ENCODE data around the gene SERPINI2. TPM values are rescaled to one million over a fixed set of nuclear protein-coding genes. Genes with fewer than 3 reads are reported as not detected.
"Not testable (repeated sequence)": the region's sequence is repeated elsewhere in the genome, so short reads cannot be mapped to it uniquely, and the experiment has no call there.

SERPINI2 gene
- total RNA-seq, 1 donor from 2014 or later = not detected

- intact Hi-C loops (cut with micrococcal nuclease) = no loop called here
Measured at GRCh38 chr3:167450675-167451074, 23.2 kb downstream of the SERPINI2 start.

GRCh38 chr3:167450195-167450594 lies 23.6 kb downstream of the SERPINI2 start:
- intact Hi-C loops (cut with micrococcal nuclease) = no loop called here

GRCh38 chr3:167445491-167445890 lies 28.4 kb downstream of the SERPINI2 start:
- intact Hi-C loops (cut with micrococcal nuclease) = no loop called here

- intact Hi-C loops (cut with micrococcal nuclease) = no loop called here
Measured at GRCh38 chr3:167441256-167441655, 32.6 kb downstream of the SERPINI2 start.

- intact Hi-C loops (cut with micrococcal nuclease) = no loop called here
Measured at GRCh38 chr3:167437428-167438139, 36.3 kb downstream of the SERPINI2 start.

- intact Hi-C loops (cut with micrococcal nuclease) = not testable (repeated sequence)
Measured at GRCh38 chr3:167426962-167427361, 46.9 kb downstream of the SERPINI2 start.

GRCh38 chr3:167422396-167422795 lies 51.4 kb downstream of the SERPINI2 start:
- intact Hi-C loops (cut with micrococcal nuclease) = not testable (repeated sequence)

- intact Hi-C loops (cut with micrococcal nuclease) = no loop called here
Measured at GRCh38 chr3:167409611-167410010, 64.2 kb downstream of the SERPINI2 start.

- intact Hi-C loops (cut with micrococcal nuclease) = no loop called here
Measured at GRCh38 chr3:167406876-167407492, 66.9 kb downstream of the SERPINI2 start.

- intact Hi-C loops (cut with micrococcal nuclease) = no loop called here
Measured at GRCh38 chr3:167397826-167398225, 76.0 kb downstream of the SERPINI2 start.

- intact Hi-C loops (cut with micrococcal nuclease) = no loop called here
Measured at GRCh38 chr3:167396075-167396474, 77.8 kb downstream of the SERPINI2 start.

- intact Hi-C loops (cut with micrococcal nuclease) = no loop called here
Measured at GRCh38 chr3:167394003-167394402, 79.8 kb downstream of the SERPINI2 start.

Other genes with a start within 250 kb of the SERPINI2 start
- gene ZBBX, start 93.7 kb downstream of the SERPINI2 start, total RNA-seq = not detected in 2 replicates
- 0.32 TPM in 1 of 2 replicates, not detected in the other for gene WDR49, start 179.9 kb upstream of the SERPINI2 start, total RNA-seq